H1 (cell line): ENCODE results near the gene GLRX. TPM values are rescaled to one million over a fixed set of nuclear protein-coding genes. Genes with fewer than 3 reads are reported as not detected.

Experiments
- CEBPB ChIP-seq: IDR thresholded peaks from 2 replicates; pipeline ENCODE4 v1.6.1; 2012; ENCODE audit warnings: low read depth, low read length
- EP300 ChIP-seq, 2 experiments: IDR thresholded peaks; 1 replicate in 1 of 2; 2 replicates in 1 of 2; pipeline ENCODE4 v1.6.1; 2011 to 2012; ENCODE audit warnings: low read depth in 2 of 2, low read length in 2 of 2, mild to moderate bottlenecking in 2 of 2, borderline replicate concordance in 1 of 2, inconsistent platforms in 1 of 2, moderate library complexity in 1 of 2
- FOSL1 ChIP-seq: IDR thresholded peaks from 2 replicates; pipeline ENCODE4 v1.6.1; 2011; ENCODE audit warnings: mild to moderate bottlenecking, low read depth, low read length, moderate library complexity; ENCODE audit not compliant: insufficient read depth
- HDAC2 ChIP-seq, 2 experiments: fragments of 300-600 bp in 1 of 2; sonication (generic) in 1 of 2; IDR thresholded peaks; 2 replicates each; pipeline ENCODE4 v1.6.1; 2011 to 2012; ENCODE audit warnings: low read depth in 2 of 2, low read length in 2 of 2, mild to moderate bottlenecking in 2 of 2, moderate library complexity in 2 of 2, borderline replicate concordance in 1 of 2, inconsistent platforms in 1 of 2
- HDAC6 ChIP-seq: IDR thresholded peaks from one replicate; pipeline ENCODE4 v1.7.1; 2012; ENCODE audit warnings: low read depth, mild to moderate bottlenecking, inconsistent platforms, low read length, moderate library complexity
- MAFK ChIP-seq: IDR thresholded peaks from 2 replicates; pipeline ENCODE4 v1.6.1; 2012; ENCODE audit warnings: low read depth, mild to moderate bottlenecking, improper control_type of control experiment, low read length
- SIX5 ChIP-seq: IDR thresholded peaks from 2 replicates; pipeline ENCODE4 v1.6.1; 2011; ENCODE audit warnings: mild to moderate bottlenecking, low read depth, low read length
- SP1 ChIP-seq: IDR thresholded peaks from 2 replicates; pipeline ENCODE4 v1.6.1; 2011; ENCODE audit warnings: low read depth, low read length
- TEAD4 ChIP-seq: IDR thresholded peaks from 2 replicates; pipeline ENCODE4 v1.6.1; 2012; ENCODE audit warnings: low read depth, low read length, inconsistent platforms, mixed read lengths
- polyA plus RNA-seq, 7 experiments: library from polyadenylated mRNA; depleted of rRNA in 3 of 7; stranded (reverse) in 5 of 7; unstranded in 2 of 7; fragments of >200 nt in 5 of 7; fragments of 200-250 nt in 2 of 7; gene quantifications; 1 replicate in 5 of 7; 2 replicates in 1 of 7; 4 replicates in 1 of 7; pipeline versions ENCODE4 v1.2.1 to v1.2.3, GENCODE V29; 2011 to 2013; ENCODE audit warnings: missing spikeins in 2 of 7, mixed read lengths in 2 of 7
- total RNA-seq: library from RNA; stranded (reverse); fragmentation: NEBNext Ultra II Directional; extraction: Animal tissue kit (Norgen Biotek cat#: 25700); gene quantifications from 2 replicates; pipeline ENCODE4 v1.2.1, GENCODE V29; 2021
- TF ChIP-seq, protein P1 (sequence below): fragments of 300-600 bp; sonication (generic); IDR thresholded peaks from 2 replicates; pipeline ENCODE4 v1.7.1; 2012; ENCODE audit warnings: low read length, moderate library complexity, mild to moderate bottlenecking, inconsistent platforms; ENCODE audit not compliant: insufficient replicate concordance
- TF ChIP-seq, protein P2 (sequence below): IDR thresholded peaks from 2 replicates; pipeline ENCODE4 v1.6.1; 2011; ENCODE audit warnings: low read length, improper control_type of control experiment

The GLRX gene
- total and polyA plus RNA-seq, 2 of the 8 experiments (the other 6 are each of a cell fraction or from before 2014, with no cell fraction given), result 22.9 to 31.2 TPM

- TF ChIP-seq, protein P1, sequence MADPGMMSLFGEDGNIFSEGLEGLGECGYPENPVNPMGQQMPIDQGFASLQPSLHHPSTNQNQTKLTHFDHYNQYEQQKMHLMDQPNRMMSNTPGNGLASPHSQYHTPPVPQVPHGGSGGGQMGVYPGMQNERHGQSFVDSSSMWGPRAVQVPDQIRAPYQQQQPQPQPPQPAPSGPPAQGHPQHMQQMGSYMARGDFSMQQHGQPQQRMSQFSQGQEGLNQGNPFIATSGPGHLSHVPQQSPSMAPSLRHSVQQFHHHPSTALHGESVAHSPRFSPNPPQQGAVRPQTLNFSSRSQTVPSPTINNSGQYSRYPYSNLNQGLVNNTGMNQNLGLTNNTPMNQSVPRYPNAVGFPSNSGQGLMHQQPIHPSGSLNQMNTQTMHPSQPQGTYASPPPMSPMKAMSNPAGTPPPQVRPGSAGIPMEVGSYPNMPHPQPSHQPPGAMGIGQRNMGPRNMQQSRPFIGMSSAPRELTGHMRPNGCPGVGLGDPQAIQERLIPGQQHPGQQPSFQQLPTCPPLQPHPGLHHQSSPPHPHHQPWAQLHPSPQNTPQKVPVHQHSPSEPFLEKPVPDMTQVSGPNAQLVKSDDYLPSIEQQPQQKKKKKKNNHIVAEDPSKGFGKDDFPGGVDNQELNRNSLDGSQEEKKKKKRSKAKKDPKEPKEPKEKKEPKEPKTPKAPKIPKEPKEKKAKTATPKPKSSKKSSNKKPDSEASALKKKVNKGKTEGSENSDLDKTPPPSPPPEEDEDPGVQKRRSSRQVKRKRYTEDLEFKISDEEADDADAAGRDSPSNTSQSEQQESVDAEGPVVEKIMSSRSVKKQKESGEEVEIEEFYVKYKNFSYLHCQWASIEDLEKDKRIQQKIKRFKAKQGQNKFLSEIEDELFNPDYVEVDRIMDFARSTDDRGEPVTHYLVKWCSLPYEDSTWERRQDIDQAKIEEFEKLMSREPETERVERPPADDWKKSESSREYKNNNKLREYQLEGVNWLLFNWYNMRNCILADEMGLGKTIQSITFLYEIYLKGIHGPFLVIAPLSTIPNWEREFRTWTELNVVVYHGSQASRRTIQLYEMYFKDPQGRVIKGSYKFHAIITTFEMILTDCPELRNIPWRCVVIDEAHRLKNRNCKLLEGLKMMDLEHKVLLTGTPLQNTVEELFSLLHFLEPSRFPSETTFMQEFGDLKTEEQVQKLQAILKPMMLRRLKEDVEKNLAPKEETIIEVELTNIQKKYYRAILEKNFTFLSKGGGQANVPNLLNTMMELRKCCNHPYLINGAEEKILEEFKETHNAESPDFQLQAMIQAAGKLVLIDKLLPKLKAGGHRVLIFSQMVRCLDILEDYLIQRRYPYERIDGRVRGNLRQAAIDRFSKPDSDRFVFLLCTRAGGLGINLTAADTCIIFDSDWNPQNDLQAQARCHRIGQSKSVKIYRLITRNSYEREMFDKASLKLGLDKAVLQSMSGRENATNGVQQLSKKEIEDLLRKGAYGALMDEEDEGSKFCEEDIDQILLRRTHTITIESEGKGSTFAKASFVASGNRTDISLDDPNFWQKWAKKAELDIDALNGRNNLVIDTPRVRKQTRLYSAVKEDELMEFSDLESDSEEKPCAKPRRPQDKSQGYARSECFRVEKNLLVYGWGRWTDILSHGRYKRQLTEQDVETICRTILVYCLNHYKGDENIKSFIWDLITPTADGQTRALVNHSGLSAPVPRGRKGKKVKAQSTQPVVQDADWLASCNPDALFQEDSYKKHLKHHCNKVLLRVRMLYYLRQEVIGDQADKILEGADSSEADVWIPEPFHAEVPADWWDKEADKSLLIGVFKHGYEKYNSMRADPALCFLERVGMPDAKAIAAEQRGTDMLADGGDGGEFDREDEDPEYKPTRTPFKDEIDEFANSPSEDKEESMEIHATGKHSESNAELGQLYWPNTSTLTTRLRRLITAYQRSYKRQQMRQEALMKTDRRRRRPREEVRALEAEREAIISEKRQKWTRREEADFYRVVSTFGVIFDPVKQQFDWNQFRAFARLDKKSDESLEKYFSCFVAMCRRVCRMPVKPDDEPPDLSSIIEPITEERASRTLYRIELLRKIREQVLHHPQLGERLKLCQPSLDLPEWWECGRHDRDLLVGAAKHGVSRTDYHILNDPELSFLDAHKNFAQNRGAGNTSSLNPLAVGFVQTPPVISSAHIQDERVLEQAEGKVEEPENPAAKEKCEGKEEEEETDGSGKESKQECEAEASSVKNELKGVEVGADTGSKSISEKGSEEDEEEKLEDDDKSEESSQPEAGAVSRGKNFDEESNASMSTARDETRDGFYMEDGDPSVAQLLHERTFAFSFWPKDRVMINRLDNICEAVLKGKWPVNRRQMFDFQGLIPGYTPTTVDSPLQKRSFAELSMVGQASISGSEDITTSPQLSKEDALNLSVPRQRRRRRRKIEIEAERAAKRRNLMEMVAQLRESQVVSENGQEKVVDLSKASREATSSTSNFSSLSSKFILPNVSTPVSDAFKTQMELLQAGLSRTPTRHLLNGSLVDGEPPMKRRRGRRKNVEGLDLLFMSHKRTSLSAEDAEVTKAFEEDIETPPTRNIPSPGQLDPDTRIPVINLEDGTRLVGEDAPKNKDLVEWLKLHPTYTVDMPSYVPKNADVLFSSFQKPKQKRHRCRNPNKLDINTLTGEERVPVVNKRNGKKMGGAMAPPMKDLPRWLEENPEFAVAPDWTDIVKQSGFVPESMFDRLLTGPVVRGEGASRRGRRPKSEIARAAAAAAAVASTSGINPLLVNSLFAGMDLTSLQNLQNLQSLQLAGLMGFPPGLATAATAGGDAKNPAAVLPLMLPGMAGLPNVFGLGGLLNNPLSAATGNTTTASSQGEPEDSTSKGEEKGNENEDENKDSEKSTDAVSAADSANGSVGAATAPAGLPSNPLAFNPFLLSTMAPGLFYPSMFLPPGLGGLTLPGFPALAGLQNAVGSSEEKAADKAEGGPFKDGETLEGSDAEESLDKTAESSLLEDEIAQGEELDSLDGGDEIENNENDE, result no peak
- TF ChIP-seq HDAC2 (IDR thresholded peaks at IDR 0.05; ENCODE audit: borderline replicate concordance in 1 of 2, low read depth in 2 of 2, low read length in 2 of 2) (no peak), MAFK (no peak), TEAD4 (no peak), EP300 (IDR thresholded peaks at IDR 0.05; ENCODE audit: borderline replicate concordance in 1 of 2, low read depth in 2 of 2, low read length in 2 of 2) (no peak), SP1 (no peak), SIX5 (no peak), CEBPB (no peak), FOSL1 (no peak), HDAC6 (no peak)
- TF ChIP-seq, protein P2, sequence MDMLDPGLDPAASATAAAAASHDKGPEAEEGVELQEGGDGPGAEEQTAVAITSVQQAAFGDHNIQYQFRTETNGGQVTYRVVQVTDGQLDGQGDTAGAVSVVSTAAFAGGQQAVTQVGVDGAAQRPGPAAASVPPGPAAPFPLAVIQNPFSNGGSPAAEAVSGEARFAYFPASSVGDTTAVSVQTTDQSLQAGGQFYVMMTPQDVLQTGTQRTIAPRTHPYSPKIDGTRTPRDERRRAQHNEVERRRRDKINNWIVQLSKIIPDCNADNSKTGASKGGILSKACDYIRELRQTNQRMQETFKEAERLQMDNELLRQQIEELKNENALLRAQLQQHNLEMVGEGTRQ, result no peak
Observed at GRCh38 chr5:95812074-95812471, 10.5 kb downstream of the GLRX start (continued).
